ENCODE data around the gene MIX23. TPM values are rescaled to one million over a fixed set of nuclear protein-coding genes. Genes with fewer than 3 reads are reported as not detected.

MIX23 gene
- total and polyA plus RNA-seq, 2 of the 4 experiments (the other 2 are of a cell fraction): 10.0 to 26.7 TPM

DNA sequence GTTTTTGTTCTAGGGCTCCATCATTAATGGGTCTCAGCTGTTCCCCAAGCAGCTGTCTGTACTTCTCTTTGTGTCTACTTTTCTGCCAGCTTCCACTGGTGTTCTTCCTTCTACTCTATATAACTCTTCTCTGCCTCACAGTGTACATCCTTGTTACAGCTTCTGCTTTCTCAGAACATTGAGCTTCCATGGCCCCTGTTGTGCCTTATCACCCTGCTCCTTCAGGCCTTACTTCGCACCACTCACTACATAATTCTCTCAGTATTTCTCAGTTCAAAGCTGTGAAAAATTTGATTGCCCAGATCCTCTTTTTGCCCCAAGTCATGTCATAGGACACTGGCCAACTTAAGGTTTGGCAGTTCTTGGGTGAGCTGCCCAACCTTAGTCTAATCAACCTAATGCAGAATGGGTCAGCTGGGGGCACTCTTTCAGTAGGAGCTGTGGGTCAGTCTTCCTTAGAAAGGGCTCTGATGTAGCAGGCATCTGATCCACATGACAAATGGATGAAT, 29.1 kb downstream of the MIX23 start:
- dilution Hi-C loops (cut with HindIII; ENCODE audit: low sequenced_read_pairs, unreplicated experiment): no loop called here
- no peak overlapping the region for H2BK120ac ChIP-seq (ENCODE audit: low read depth, low read length)
- no peak overlapping the region for H2BK5ac ChIP-seq (ENCODE audit: low read depth, low read length, poor library complexity, severe bottlenecking)
- no peaks in the 10 kb centered on the region for H3K9me3 ChIP-seq (ENCODE audit: control insufficient read depth, insufficient read depth, low read length)
- no peak overlapping the region for H3K14ac ChIP-seq (replicated peaks; ENCODE audit: low read depth, low read length)
- H3K56ac ChIP-seq (ENCODE audit: extremely low read depth, insufficient read depth, low read length): no peak overlapping the region
- H3K4ac ChIP-seq (ENCODE audit: low read depth, low read length): no peak overlapping the region
- no peak overlapping the region for H2AFZ ChIP-seq (replicated peaks; ENCODE audit: low read length, poor library complexity)
- no peak overlapping the region for H4K8ac ChIP-seq (ENCODE audit: low read depth in 2 of 2, low read length in 2 of 2)
- no peak overlapping the region for H2BK15ac ChIP-seq (ENCODE audit: low read depth, low read length)
- H2BK20ac ChIP-seq (ENCODE audit: low read depth, low read length): no peak overlapping the region
- TF ChIP-seq SMC3 (IDR thresholded peaks at IDR 0.05; ENCODE audit: low read depth, low read length) (no peak), CTCF (conservative IDR thresholded peaks at IDR 0.05; ENCODE audit: low read depth, low read length) (no peak), MXI1 (IDR thresholded peaks at IDR 0.05; ENCODE audit: borderline replicate concordance, low read depth, low read length) (no peak), NFE2L2 (IDR thresholded peaks at IDR 0.05; ENCODE audit: low read depth, low read length) (no peak), RCOR1 (IDR thresholded peaks at IDR 0.05; ENCODE audit: insufficient replicate concordance, low read length) (no peak), CEBPB (IDR thresholded peaks at IDR 0.05; ENCODE audit: low read depth, low read length) (no peak), RFX5 (IDR thresholded peaks at IDR 0.05; ENCODE audit: low read depth, low read length) (no peak), FOS (IDR thresholded peaks at IDR 0.05; ENCODE audit: low read depth, low read length) (no peak), MAFK (IDR thresholded peaks at IDR 0.05; ENCODE audit: low read depth, low read length) (no peak)
- TF ChIP-seq, protein P1, sequence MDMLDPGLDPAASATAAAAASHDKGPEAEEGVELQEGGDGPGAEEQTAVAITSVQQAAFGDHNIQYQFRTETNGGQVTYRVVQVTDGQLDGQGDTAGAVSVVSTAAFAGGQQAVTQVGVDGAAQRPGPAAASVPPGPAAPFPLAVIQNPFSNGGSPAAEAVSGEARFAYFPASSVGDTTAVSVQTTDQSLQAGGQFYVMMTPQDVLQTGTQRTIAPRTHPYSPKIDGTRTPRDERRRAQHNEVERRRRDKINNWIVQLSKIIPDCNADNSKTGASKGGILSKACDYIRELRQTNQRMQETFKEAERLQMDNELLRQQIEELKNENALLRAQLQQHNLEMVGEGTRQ (IDR thresholded peaks at IDR 0.05; ENCODE audit: low read depth, low read length): no peak
- TF ChIP-seq, protein P2, sequence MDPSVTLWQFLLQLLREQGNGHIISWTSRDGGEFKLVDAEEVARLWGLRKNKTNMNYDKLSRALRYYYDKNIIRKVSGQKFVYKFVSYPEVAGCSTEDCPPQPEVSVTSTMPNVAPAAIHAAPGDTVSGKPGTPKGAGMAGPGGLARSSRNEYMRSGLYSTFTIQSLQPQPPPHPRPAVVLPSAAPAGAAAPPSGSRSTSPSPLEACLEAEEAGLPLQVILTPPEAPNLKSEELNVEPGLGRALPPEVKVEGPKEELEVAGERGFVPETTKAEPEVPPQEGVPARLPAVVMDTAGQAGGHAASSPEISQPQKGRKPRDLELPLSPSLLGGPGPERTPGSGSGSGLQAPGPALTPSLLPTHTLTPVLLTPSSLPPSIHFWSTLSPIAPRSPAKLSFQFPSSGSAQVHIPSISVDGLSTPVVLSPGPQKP (IDR thresholded peaks at IDR 0.05; ENCODE audit: borderline replicate concordance, low read depth, low read length): no peak
- H3K18ac ChIP-seq (ENCODE audit: low read depth, low read length): no peak overlapping the region
- H2AK5ac ChIP-seq (ENCODE audit: low read depth, low read length): no peak overlapping the region
- intact Hi-C loops (cut with micrococcal nuclease): loop anchor here (10.0 kb wide), 1 partner anchor 549 kb away; no protein-coding TSS in a partner anchor
- no peaks in the 10 kb centered on the region for H4K20me1 ChIP-seq (ENCODE audit: insufficient read depth, low read length)
- no peaks in the 10 kb centered on the region for H3K9me1 ChIP-seq (ENCODE audit: insufficient read depth, low read length)
- no peak overlapping the region for H3K9ac ChIP-seq (ENCODE audit: low read depth, low read length)
- H4K91ac ChIP-seq (ENCODE audit: insufficient read depth, low read depth, low read length): no peak overlapping the region
- ChIA-PET POLR2A (ENCODE audit: unreplicated experiment) (no interaction called here), CTCF (no interaction called here)
- 78% methylated on average over 1 of the region's 1 CpG; no CpG with 5 or more reads in 1 of the 2 experiments for WGBS, 2 experiments (ENCODE audit: extremely low coverage in 2 of 2, insufficient read length in 1 of 2)
- H3K4me2 ChIP-seq (ENCODE audit: low read depth, low read length): no peak overlapping the region
- DNase-seq (no peak), ATAC-seq (ENCODE audit: low read depth) (no peak)
- in situ Hi-C loops (cut with MboI; ENCODE audit: low sequenced_read_pairs): loop anchor here (10.0 kb wide), 1 partner anchor 249 kb away; no protein-coding TSS in a partner anchor
- H2AK9ac ChIP-seq (replicated peaks; ENCODE audit: low read depth, low read length, poor library complexity): no peak overlapping the region
- no peaks in the 10 kb centered on the region for H3K79me1 ChIP-seq (ENCODE audit: low read depth in 1 of 2, low read length in 2 of 2)
- H3K27ac ChIP-seq (ENCODE audit: insufficient read depth, low read length): no peak overlapping the region
- H3K36me3 ChIP-seq (ENCODE audit: control insufficient read depth, insufficient read depth, low read length): peaks cover 2% of the 10 kb centered on the region
- no peak overlapping the region for H4K5ac ChIP-seq (ENCODE audit: low read depth, low read length)
- H3K4me1 ChIP-seq (ENCODE audit: control insufficient read depth, insufficient read depth, low read length): peaks cover 3% of the 10 kb centered on the region
- H3K23ac ChIP-seq (ENCODE audit: low read depth, low read length): no peak overlapping the region
- H3K27me3 ChIP-seq (ENCODE audit: control insufficient read depth, insufficient read depth, low read length): no peaks in the 10 kb centered on the region
- BruUV-seq (replicated peaks): no TSS peak
- no peak overlapping the region for H3K4me3 ChIP-seq (ENCODE audit: insufficient read depth, low read depth, low read length)
